Measurements from ENCODE around the gene MRPS2. TPM values are rescaled to one million over a fixed set of nuclear protein-coding genes. Genes with fewer than 3 reads are reported as not detected.

MRPS2 gene
- total and polyA plus RNA-seq, 2 of the 4 experiments (the other 2 are of a cell fraction), result 53.1 to 104 TPM

DNA sequence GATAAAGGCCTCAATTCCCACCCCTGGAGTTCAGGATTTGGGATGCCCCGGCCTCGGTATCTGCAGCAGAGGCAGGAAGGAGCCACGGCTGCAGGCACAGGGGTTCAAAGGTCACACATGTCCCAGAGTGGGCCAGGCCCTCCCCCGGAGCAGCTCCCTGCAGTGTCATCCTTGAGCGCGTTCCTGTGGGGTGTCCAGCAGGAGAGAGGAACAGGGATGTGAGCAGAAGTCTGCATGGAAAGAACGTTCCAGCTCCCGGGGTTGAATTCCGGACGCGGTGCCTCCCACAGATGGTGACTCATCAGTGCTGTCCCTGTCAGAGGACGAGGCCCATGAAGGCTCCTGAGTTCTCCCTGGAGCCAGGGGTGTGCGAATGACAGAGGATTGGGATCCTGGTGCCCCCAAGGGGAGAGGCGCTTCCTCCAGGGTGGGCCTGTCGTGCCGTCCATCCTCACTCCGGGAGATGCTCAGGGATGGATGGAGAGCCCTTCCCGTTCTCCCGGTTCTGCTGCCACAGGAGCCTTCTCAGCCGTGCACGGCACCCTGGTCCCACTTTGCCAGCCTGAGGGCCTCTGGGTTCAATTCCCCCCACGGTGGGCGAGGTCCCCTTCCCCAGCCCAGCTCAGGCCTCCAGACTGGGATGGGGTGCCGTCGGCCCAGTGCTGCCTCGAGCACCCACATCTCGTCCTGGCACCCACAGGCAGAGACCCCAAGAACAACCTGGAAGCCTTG, 23.8 kb downstream of the MRPS2 start:
- Histone ChIP-seq H3K9me1 (ENCODE audit: insufficient read depth, low read length) (no peaks in the 10 kb centered on the region), H2BK120ac (ENCODE audit: low read depth, low read length) (no peak overlapping the region), H3K4me1 (ENCODE audit: control insufficient read depth, insufficient read depth, low read length) (no peaks in the 10 kb centered on the region), H3K18ac (ENCODE audit: low read depth, low read length) (no peak overlapping the region), H3K27me3 (ENCODE audit: control insufficient read depth, insufficient read depth, low read length) (no peaks in the 10 kb centered on the region; the same call in none of the 2 replicates), H2AFZ (replicated peaks; ENCODE audit: low read length, poor library complexity) (no peak overlapping the region), H2BK20ac (ENCODE audit: low read depth, low read length) (no peak overlapping the region), H4K8ac (ENCODE audit: low read depth in 2 of 2, low read length in 2 of 2) (no peak overlapping the region), H2BK5ac (ENCODE audit: low read depth, low read length, poor library complexity, severe bottlenecking) (no peak overlapping the region), H3K36me3 (ENCODE audit: control insufficient read depth, insufficient read depth, low read length) (no peaks in the 10 kb centered on the region), H3K9me3 (ENCODE audit: control insufficient read depth, insufficient read depth, low read length) (no peaks in the 10 kb centered on the region), H3K27ac (ENCODE audit: insufficient read depth, low read length) (no peak overlapping the region), H3K4ac (ENCODE audit: low read depth, low read length) (no peak overlapping the region), H3K4me3 (ENCODE audit: insufficient read depth, low read depth, low read length) (no peak overlapping the region), H2AK5ac (ENCODE audit: low read depth, low read length) (no peak overlapping the region), H3K23ac (ENCODE audit: low read depth, low read length) (no peak overlapping the region), H3K79me1 (ENCODE audit: low read depth in 1 of 2, low read length in 2 of 2) (no peaks in the 10 kb centered on the region), H2AK9ac (replicated peaks; ENCODE audit: low read depth, low read length, poor library complexity) (no peak overlapping the region), H3K9ac (ENCODE audit: low read depth, low read length) (no peak overlapping the region), H4K91ac (ENCODE audit: insufficient read depth, low read depth, low read length) (no peak overlapping the region), H3K56ac (ENCODE audit: extremely low read depth, insufficient read depth, low read length) (no peak overlapping the region), H4K20me1 (ENCODE audit: insufficient read depth, low read length) (no peaks in the 10 kb centered on the region), H2BK15ac (ENCODE audit: low read depth, low read length) (no peak overlapping the region), H3K14ac (replicated peaks; ENCODE audit: low read depth, low read length) (no peak overlapping the region), H3K4me2 (ENCODE audit: low read depth, low read length) (no peak overlapping the region), H4K5ac (ENCODE audit: low read depth, low read length) (no peak overlapping the region)
- ChIA-PET CTCF (no interaction called here), POLR2A (ENCODE audit: unreplicated experiment) (no interaction called here)
- dilution Hi-C loops (cut with HindIII; ENCODE audit: low sequenced_read_pairs, unreplicated experiment), result no loop called here
- no peak for ATAC-seq (ENCODE audit: low read depth)
- TF ChIP-seq FOS (IDR thresholded peaks at IDR 0.05; ENCODE audit: low read depth, low read length) (no peak), BHLHE40 (IDR thresholded peaks at IDR 0.05; ENCODE audit: low read depth, low read length) (no peak), RFX5 (IDR thresholded peaks at IDR 0.05; ENCODE audit: low read depth, low read length) (no peak), POLR2A (IDR thresholded peaks at IDR 0.05; ENCODE audit: low read depth, low read length) (no peak), SMC3 (IDR thresholded peaks at IDR 0.05; ENCODE audit: low read depth, low read length) (no peak), MAZ (IDR thresholded peaks at IDR 0.05; ENCODE audit: borderline replicate concordance, low read depth, low read length) (no peak), RAD21 (IDR thresholded peaks at IDR 0.05; ENCODE audit: low read length) (no peak), MXI1 (IDR thresholded peaks at IDR 0.05; ENCODE audit: borderline replicate concordance, low read depth, low read length) (no peak), NFE2L2 (IDR thresholded peaks at IDR 0.05; ENCODE audit: low read depth, low read length) (no peak), CHD1 (IDR thresholded peaks at IDR 0.05; ENCODE audit: low read depth, low read length) (no peak), CEBPB (IDR thresholded peaks at IDR 0.05; ENCODE audit: low read depth, low read length) (no peak), ELK1 (IDR thresholded peaks at IDR 0.05; ENCODE audit: borderline replicate concordance, low read depth, low read length) (no peak), USF2 (IDR thresholded peaks at IDR 0.05; ENCODE audit: low read depth, low read length) (no peak), MAFK (IDR thresholded peaks at IDR 0.05; ENCODE audit: low read depth, low read length) (no peak), RCOR1 (IDR thresholded peaks at IDR 0.05; ENCODE audit: insufficient replicate concordance, low read length) (no peak)
- TF ChIP-seq, protein P1, sequence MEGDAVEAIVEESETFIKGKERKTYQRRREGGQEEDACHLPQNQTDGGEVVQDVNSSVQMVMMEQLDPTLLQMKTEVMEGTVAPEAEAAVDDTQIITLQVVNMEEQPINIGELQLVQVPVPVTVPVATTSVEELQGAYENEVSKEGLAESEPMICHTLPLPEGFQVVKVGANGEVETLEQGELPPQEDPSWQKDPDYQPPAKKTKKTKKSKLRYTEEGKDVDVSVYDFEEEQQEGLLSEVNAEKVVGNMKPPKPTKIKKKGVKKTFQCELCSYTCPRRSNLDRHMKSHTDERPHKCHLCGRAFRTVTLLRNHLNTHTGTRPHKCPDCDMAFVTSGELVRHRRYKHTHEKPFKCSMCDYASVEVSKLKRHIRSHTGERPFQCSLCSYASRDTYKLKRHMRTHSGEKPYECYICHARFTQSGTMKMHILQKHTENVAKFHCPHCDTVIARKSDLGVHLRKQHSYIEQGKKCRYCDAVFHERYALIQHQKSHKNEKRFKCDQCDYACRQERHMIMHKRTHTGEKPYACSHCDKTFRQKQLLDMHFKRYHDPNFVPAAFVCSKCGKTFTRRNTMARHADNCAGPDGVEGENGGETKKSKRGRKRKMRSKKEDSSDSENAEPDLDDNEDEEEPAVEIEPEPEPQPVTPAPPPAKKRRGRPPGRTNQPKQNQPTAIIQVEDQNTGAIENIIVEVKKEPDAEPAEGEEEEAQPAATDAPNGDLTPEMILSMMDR (conservative IDR thresholded peaks at IDR 0.05; ENCODE audit: low read depth, low read length), result no peak
- intact Hi-C loops (cut with micrococcal nuclease), result no loop called here
- in situ Hi-C loops (cut with MboI; ENCODE audit: low sequenced_read_pairs), result no loop called here
- 64% methylated on average over 12 of the region's 27 CpGs; no CpG with 5 or more reads in 1 of the 2 experiments for WGBS, 2 experiments (ENCODE audit: extremely low coverage in 2 of 2, insufficient read length in 1 of 2)
- BruUV-seq (replicated peaks), result no TSS peak
- no peak for DNase-seq
